ENCODE data around the gene KLK15. TPM values are rescaled to one million over a fixed set of nuclear protein-coding genes. Genes with fewer than 3 reads are reported as not detected.

Gene KLK15
- total and polyA plus RNA-seq, 2 of the 13 experiments (the other 11 are each of a cell fraction or from before 2014, with no cell fraction given) = not detected

GRCh38 chr19:50804420-50805272, 28.7 kb downstream of the KLK15 start (continued):
- TF ChIP-seq ZBTB2 (CRISPR knock-in tag; IDR thresholded peaks at IDR 0.05; ENCODE audit: low read depth) = no peak
- peak; percentile 58; the same call in 1 of the 2 replicates for TF ChIP-seq ARNTL (CRISPR knock-in tag; IDR thresholded peaks at IDR 0.05)
- TF ChIP-seq ZBTB39 (CRISPR knock-in tag; IDR thresholded peaks at IDR 0.05) = no peak
- TF ChIP-seq CHD2 (IDR thresholded peaks at IDR 0.05; ENCODE audit: low read depth, low read length) = peak; percentile 85
- TF ChIP-seq REST (IDR thresholded peaks at IDR 0.05; ENCODE audit: borderline replicate concordance in 1 of 2, low read depth in 1 of 2, low read length in 2 of 2) = 0 out of 4 replicates have a peak, but pooled peaks of 1 of the 2 experiments have one; percentile 30
- peak; percentile 97 for TF ChIP-seq POLR2AphosphoS5 (IDR thresholded peaks at IDR 0.05; ENCODE audit: low read depth, low read length)
- TF ChIP-seq TGIF2 (CRISPR knock-in tag; IDR thresholded peaks at IDR 0.05) = peak; percentile 50; the same call in 1 of the 2 replicates
- TF ChIP-seq HDAC1 (CRISPR knock-in tag; IDR thresholded peaks at IDR 0.05) = peak; percentile 89
- TF ChIP-seq LRRFIP1 (CRISPR knock-in tag; conservative IDR thresholded peaks at IDR 0.05) = no peak
- TF ChIP-seq RBFOX2 (IDR thresholded peaks at IDR 0.05; ENCODE audit: low read depth, low read length) = peak; percentile 98
- peak; percentile 38 for TF ChIP-seq RBM22 (optimal IDR thresholded peaks at IDR 0.05; ENCODE audit: low read length)
- no peak for TF ChIP-seq DBP (CRISPR knock-in tag; IDR thresholded peaks at IDR 0.05; ENCODE audit: not compliant biosample characterization)
- 0 out of 2 replicates have a peak, but pooled peaks have one; percentile 45 for TF ChIP-seq ZNF136 (CRISPR knock-in tag; IDR thresholded peaks at IDR 0.05; ENCODE audit: low read depth)
- no peak for TF ChIP-seq TOE1 (CRISPR knock-in tag; IDR thresholded peaks at IDR 0.05)
- TF ChIP-seq GATAD1 (CRISPR knock-in tag; IDR thresholded peaks at IDR 0.05) = peak; percentile 94
- peak; percentile 51; the same call in 1 of the 2 replicates for TF ChIP-seq ATF5 (CRISPR knock-in tag; IDR thresholded peaks at IDR 0.05; ENCODE audit: low read depth)
